Measurements from ENCODE around the gene CSTF2T.

CSTF2T gene

GRCh38 chr10:51685768-51686167 is 13.6 kb downstream of the CSTF2T start:
- Histone ChIP-seq H3K27ac (no peak overlapping the region), H3K4me2 (ENCODE audit: low read length) (no peak overlapping the region), H3K79me2 (no peaks in the 10 kb centered on the region), H3K4me3 (ENCODE audit: low read depth, low read length) (no peak overlapping the region), H3K27me3 (ENCODE audit: control insufficient read depth, insufficient read depth, low read length) (no peaks in the 10 kb centered on the region), H3K4me1 (peaks cover 5% of the 10 kb centered on the region), H3K36me3 (ENCODE audit: control insufficient read depth, insufficient read depth, low read length) (no peaks in the 10 kb centered on the region), H2AFZ (no peak overlapping the region), H3K9ac (no peak overlapping the region), H3K9me3 (ENCODE audit: control insufficient read depth, low read length) (no peaks in the 10 kb centered on the region)
- no peak for TF ChIP-seq CTCF (IDR thresholded peaks at IDR 0.05)

GRCh38 chr10:51683031-51683691 is 16.2 kb downstream of the CSTF2T start:
- Histone ChIP-seq H3K27me3 (ENCODE audit: control insufficient read depth, insufficient read depth, low read length) (no peaks in the 10 kb centered on the region), H3K9me3 (ENCODE audit: control insufficient read depth, low read length) (no peaks in the 10 kb centered on the region), H3K4me1 (peaks cover 5% of the 10 kb centered on the region), H3K9ac (no peak overlapping the region), H2AFZ (no peak overlapping the region), H3K36me3 (ENCODE audit: control insufficient read depth, insufficient read depth, low read length) (no peaks in the 10 kb centered on the region), H3K4me2 (ENCODE audit: low read length) (no peak overlapping the region), H3K27ac (no peak overlapping the region), H3K79me2 (no peaks in the 10 kb centered on the region), H3K4me3 (ENCODE audit: low read depth, low read length) (no peak overlapping the region)
- no peak for TF ChIP-seq CTCF (IDR thresholded peaks at IDR 0.05)

GRCh38 chr10:51679841-51680240 is 19.6 kb downstream of the CSTF2T start:
- no peaks in the 10 kb centered on the region for H3K27me3 ChIP-seq (ENCODE audit: control insufficient read depth, insufficient read depth, low read length)
- H3K4me2 ChIP-seq (ENCODE audit: low read length): no peak overlapping the region
- no peak overlapping the region for H2AFZ ChIP-seq
- no peaks in the 10 kb centered on the region for H3K36me3 ChIP-seq (ENCODE audit: control insufficient read depth, insufficient read depth, low read length)
- no peak overlapping the region for H3K4me3 ChIP-seq (ENCODE audit: low read depth, low read length)
- H3K27ac ChIP-seq: no peak overlapping the region
- no peaks in the 10 kb centered on the region for H3K9me3 ChIP-seq (ENCODE audit: control insufficient read depth, low read length)
- H3K4me1 ChIP-seq: peaks cover 5% of the 10 kb centered on the region
- H3K9ac ChIP-seq: no peak overlapping the region
- no peak for TF ChIP-seq CTCF (IDR thresholded peaks at IDR 0.05)
- H3K79me2 ChIP-seq: no peaks in the 10 kb centered on the region

- Histone ChIP-seq H3K4me1 (no peaks in the 10 kb centered on the region), H3K27me3 (ENCODE audit: control insufficient read depth, insufficient read depth, low read length) (no peaks in the 10 kb centered on the region), H3K9ac (no peak overlapping the region), H3K79me2 (peaks cover 2% of the 10 kb centered on the region), H3K4me2 (ENCODE audit: low read length) (no peak overlapping the region), H3K27ac (no peak overlapping the region), H2AFZ (no peak overlapping the region), H3K36me3 (ENCODE audit: control insufficient read depth, insufficient read depth, low read length) (no peaks in the 10 kb centered on the region), H3K4me3 (ENCODE audit: low read depth, low read length) (no peak overlapping the region), H3K9me3 (ENCODE audit: control insufficient read depth, low read length) (no peaks in the 10 kb centered on the region)
- no peak for TF ChIP-seq CTCF (IDR thresholded peaks at IDR 0.05)
Observed at GRCh38 chr10:51675088-51675487, 24.3 kb downstream of the CSTF2T start.

- no peak overlapping the region for H3K27ac ChIP-seq
- H3K4me1 ChIP-seq: no peaks in the 10 kb centered on the region
- H3K4me2 ChIP-seq (ENCODE audit: low read length): no peak overlapping the region
- H2AFZ ChIP-seq: no peak overlapping the region
- no peaks in the 10 kb centered on the region for H3K36me3 ChIP-seq (ENCODE audit: control insufficient read depth, insufficient read depth, low read length)
- no peak overlapping the region for H3K9ac ChIP-seq
- H3K79me2 ChIP-seq: peaks cover 2% of the 10 kb centered on the region
- no peaks in the 10 kb centered on the region for H3K27me3 ChIP-seq (ENCODE audit: control insufficient read depth, insufficient read depth, low read length)
- no peaks in the 10 kb centered on the region for H3K9me3 ChIP-seq (ENCODE audit: control insufficient read depth, low read length)
- no peak for TF ChIP-seq CTCF (IDR thresholded peaks at IDR 0.05)
- H3K4me3 ChIP-seq (ENCODE audit: low read depth, low read length): no peak overlapping the region
Observed at GRCh38 chr10:51672039-51672535, 27.3 kb downstream of the CSTF2T start.

Measured in parathyroid adenoma (tissue), 2 donors.